Ovary (tissue), 3 donors: ENCODE results near the gene STBD1.

Experiments used
- EP300 ChIP-seq: sonication (generic); formaldehyde crosslinking; IDR thresholded peaks from one replicate; pipeline ENCODE4 v1.6.1; 2017; ENCODE audit warnings: antibody characterized with exemption
- POLR2A ChIP-seq: fragments of 450-650 bp; IDR thresholded peaks from one replicate; pipeline ENCODE4 v1.6.1; 2017; ENCODE audit warnings: antibody characterized with exemption, mild to moderate bottlenecking, moderate library complexity
- TF ChIP-seq, protein P1 (sequence below), 3 donors: fragments of 450-650 bp in 2 of 3; fragments of 200-600 bp in 1 of 3; IDR thresholded peaks; one replicate each; pipeline versions ENCODE4 v1.5.1 to v1.8.0; 2016 to 2022; ENCODE audit warnings: antibody characterized with exemption in 3 of 3, mild to moderate bottlenecking in 1 of 3
- donor health status: DM: no; HTN: no; CAD: no.

DNA sequence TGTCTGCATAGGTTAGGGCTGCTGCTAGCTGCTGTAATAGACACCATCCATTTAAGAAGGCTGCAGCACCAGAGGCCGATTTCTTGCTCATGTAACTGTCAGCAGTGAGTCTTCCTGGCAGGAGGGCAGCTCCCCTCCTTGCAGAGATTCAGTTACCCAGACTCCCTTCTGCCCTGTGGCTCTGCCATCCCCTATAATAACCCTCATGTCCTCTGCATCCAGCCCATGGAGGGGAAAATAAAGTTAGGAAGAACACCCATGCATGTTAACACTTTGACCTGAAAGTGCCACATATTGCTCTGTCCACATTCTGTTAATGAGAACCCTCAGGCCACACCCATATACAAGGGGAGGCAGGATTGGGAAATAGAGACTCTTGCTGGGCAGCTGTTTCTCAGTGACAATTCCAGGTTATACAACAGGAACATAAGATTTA lies 5.4 kb downstream of the STBD1 start:
- TF ChIP-seq, protein P1, sequence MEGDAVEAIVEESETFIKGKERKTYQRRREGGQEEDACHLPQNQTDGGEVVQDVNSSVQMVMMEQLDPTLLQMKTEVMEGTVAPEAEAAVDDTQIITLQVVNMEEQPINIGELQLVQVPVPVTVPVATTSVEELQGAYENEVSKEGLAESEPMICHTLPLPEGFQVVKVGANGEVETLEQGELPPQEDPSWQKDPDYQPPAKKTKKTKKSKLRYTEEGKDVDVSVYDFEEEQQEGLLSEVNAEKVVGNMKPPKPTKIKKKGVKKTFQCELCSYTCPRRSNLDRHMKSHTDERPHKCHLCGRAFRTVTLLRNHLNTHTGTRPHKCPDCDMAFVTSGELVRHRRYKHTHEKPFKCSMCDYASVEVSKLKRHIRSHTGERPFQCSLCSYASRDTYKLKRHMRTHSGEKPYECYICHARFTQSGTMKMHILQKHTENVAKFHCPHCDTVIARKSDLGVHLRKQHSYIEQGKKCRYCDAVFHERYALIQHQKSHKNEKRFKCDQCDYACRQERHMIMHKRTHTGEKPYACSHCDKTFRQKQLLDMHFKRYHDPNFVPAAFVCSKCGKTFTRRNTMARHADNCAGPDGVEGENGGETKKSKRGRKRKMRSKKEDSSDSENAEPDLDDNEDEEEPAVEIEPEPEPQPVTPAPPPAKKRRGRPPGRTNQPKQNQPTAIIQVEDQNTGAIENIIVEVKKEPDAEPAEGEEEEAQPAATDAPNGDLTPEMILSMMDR (IDR thresholded peaks at IDR 0.05) = no peak
- TF ChIP-seq POLR2A (no peak), EP300 (no peak)
